22Rv1 (cell line): Measurements from ENCODE around the gene PER1.

ENCODE experiments used
- H3K27ac ChIP-seq: fragments of 450-650 bp; 2 replicates; pipeline ENCODE4 v1.5.1; 2017
- ZFX ChIP-seq: fragments of 450-650 bp; IDR thresholded peaks from 2 replicates; pipeline ENCODE4 v1.6.1; 2017; ENCODE audit warnings: antibody characterized with exemption, borderline replicate concordance
- TF ChIP-seq, protein P1 (sequence below): fragments of 450-650 bp; IDR thresholded peaks from 2 replicates; pipeline ENCODE4 v1.5.1; 2017; ENCODE audit warnings: mild to moderate bottlenecking

The PER1 gene

DNA sequence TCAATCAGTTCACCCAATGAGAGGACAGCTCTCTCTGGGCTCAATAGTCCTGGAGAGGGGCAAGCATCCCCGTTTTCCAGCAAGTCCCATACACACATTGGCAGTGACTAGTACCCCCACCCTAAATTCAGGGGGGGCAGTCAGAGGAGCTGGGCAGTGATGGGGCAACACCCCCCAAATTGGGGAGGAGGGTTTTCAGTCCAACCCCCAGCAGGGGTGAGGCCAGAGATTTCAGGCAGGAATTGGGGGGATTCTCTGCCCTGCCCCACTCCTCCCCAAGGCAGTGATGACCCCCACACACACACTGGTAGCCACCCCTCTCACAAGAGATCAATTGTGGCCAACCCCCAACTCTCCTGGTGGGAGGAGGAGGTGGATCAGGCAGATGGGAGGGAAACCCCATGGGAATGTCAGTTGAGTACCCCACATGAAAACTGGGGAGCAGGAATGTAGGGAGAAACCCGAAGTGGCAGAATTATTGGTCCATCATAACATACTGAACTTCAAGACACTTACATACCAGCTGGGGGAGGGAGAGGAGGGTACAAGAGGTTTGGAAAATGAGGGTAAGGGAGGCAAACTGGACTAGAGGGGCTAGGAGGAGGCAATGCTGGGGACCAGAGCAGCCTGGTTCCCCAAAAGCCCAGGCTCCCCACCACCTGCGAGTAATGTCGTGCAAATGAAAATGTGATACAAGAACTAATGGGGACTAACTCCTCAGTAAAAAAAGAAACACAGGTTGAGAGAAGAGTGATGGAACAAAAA, 7.4 kb upstream of the PER1 start:
- H3K27ac ChIP-seq = peak overlapping the region; percentile 97
- no peak for TF ChIP-seq ZFX
- TF ChIP-seq, protein P1, sequence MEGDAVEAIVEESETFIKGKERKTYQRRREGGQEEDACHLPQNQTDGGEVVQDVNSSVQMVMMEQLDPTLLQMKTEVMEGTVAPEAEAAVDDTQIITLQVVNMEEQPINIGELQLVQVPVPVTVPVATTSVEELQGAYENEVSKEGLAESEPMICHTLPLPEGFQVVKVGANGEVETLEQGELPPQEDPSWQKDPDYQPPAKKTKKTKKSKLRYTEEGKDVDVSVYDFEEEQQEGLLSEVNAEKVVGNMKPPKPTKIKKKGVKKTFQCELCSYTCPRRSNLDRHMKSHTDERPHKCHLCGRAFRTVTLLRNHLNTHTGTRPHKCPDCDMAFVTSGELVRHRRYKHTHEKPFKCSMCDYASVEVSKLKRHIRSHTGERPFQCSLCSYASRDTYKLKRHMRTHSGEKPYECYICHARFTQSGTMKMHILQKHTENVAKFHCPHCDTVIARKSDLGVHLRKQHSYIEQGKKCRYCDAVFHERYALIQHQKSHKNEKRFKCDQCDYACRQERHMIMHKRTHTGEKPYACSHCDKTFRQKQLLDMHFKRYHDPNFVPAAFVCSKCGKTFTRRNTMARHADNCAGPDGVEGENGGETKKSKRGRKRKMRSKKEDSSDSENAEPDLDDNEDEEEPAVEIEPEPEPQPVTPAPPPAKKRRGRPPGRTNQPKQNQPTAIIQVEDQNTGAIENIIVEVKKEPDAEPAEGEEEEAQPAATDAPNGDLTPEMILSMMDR = no peak

DNA sequence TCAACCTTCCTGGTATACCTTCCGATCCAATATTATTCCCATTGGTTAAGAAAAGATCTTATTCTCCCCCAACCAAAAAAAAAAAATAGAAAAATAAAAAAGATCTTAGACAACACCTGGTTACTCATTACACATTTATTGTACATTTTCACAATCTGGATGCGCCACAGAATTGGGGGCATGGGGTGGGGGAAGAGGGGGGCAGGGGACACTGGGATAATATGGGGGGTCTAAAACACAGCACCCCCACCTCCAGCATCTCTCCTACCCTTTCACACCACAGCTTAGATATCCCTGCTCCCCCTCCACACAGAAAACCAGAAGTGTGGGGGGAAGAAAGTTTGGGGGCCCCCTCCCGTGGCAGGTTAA, 6.8 kb upstream of the PER1 start:
- TF ChIP-seq ZFX = no peak
- TF ChIP-seq, protein P1 = peak; percentile 48
- peak overlapping the region; percentile 97 for H3K27ac ChIP-seq

DNA sequence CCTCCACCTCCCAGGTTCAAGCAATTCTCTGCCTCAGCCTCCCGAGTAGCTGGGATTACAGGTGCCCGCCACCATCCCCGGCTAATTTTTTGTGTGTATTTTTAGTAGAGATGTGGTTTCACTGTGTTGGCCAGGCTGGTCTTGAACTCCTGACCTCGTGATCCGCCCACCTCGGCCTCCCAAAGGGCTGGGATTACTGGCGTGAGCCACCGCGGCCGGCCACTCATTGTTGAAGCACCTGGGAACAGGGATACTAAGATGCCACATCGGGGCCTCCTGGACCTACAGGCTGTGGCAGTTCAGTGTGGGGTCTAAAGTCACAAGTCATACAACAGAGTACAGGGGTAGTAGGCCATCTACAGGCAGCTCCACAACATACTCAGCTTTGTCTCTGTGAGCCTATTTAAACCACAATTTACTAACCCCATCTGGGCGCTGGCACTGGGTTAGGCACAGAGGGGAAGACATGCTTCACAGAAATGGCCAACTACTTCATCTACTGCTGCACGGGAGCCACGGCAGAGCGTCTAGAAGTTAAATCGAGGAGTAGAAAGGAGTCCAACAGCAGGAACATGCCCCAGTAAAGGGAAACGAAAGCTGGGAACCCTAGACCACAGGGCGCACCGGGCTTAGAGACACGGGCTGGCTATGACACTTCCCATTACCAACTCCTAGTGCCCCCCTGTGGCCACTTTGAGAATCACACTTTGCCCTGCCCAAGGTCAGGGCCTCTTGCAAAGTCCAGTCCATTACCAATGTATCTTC, 6.2 kb upstream of the PER1 start:
- H3K27ac ChIP-seq = peak overlapping the region; percentile 97
- TF ChIP-seq ZFX = no peak
- TF ChIP-seq, protein P1 = peak; percentile 88

DNA sequence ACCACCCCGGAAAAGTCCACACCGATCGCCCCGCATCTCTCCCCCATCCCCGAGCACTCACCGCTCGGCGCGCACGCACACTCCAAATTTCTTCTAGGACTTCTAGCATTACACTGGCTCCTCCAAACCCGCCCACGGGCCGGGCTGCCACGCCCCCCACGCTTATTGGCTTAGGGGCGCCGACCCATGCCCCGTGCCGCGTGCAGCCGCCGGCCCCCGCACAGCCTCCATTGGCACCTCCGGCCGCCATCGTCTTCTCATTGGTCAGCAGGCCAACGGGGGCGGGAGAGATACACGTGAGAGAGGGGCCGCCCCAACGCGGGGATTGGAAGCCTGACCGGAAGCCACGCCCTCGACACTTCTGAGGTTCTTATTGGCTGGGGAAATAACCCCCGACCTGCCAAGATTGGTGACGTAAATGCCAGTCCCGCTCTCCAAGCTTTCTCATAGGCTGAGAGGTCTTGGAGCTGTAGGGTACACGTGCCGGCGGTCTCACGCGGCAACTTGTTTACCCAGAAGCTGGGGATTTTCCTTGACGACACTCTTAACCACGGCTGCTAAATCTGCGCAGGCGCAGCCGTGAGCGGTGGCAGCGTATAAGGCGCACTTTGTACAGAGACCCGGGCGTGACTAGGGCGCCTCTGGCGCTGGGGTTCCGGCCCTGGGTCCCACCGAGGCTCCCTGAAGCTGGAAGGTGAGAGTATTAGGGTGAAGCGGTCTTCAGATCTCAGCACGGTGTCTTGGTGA, 4.2 kb upstream of the PER1 start:
- TF ChIP-seq ZFX = no peak
- TF ChIP-seq, protein P1 = no peak
- H3K27ac ChIP-seq = peak overlapping the region; percentile 97

DNA sequence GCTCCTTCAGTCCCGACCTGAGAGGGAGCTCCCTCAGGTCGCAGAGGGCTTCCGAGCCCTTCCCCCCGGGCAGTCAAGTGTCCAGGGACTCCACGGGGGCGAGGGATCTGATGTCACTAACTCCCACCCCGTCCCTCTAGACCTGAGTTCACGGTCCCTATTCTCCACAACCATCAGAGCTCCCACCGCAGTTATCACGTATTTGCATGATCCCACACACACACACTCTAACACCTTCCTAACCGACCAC, 3.7 kb upstream of the PER1 start:
- TF ChIP-seq, protein P1 = no peak
- no peak for TF ChIP-seq ZFX
- H3K27ac ChIP-seq = peak overlapping the region; percentile 97

DNA sequence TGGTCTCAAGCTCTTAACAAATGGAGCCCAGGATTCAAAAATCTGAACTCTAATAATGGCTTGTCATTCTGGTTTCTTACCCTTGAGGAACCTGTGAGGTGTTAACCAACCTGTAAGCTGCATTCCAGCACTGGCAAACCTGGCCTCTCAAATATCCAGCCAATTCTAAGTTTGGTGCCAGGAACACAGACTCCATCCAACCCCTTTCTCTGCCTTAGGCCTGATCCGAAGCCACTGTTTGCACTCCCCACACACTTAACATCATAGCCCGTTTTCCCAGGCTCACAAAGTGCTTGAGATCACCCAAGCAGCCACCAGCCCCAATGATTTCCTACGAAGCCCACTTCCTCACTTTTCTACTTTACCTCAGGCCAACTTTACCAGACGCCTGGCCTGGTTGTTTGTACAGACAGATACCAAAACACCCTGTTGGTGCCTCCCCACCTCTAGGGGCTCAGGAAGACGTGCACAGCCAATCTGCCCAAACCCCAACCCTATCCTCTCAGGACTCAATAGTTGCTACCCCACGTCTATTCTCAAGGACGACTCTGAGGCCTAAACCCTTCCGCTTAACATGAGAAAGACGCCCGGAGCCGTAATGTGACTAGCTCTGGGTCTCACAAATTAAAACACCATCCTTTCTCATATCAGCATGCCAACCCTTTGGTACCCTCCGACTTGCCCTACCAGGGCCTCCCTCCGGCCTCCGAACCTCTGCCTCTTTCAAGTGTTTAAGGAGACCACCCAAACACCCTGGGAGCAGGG, 3.2 kb upstream of the PER1 start:
- no peak for TF ChIP-seq ZFX
- TF ChIP-seq, protein P1 = no peak
- peak overlapping the region; percentile 97 for H3K27ac ChIP-seq
